ENCODE data around the gene BICRAL.
"Not testable (repeated sequence)": the region's sequence is repeated elsewhere in the genome, so short reads cannot be mapped to it uniquely, and the experiment has no call there.

Gene BICRAL

DNA sequence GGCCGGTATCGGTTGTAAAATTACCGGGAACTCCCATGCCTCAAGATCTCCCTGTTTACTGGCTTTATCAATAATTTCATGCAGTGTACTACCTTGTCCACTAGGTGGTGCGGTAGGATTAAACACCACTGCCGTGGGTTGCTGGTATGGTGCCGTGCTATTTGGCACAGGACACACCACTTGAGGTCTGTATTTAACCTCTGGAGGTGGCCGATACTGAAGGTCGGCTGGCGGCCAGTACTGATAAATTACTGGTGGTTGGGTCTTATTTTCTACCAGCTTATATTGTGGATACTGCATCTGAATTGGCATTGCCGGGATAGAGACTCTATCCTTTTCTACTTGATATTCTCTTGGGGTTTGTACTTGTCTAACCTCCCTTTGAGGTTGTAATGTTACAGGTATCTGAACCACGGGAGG lies 119.7 kb downstream of the BICRAL start:
- H3K4me3 ChIP-seq (ENCODE audit: low read depth, low read length) = no peak overlapping the region
- DNase-seq (ENCODE audit: low read depth) = peak; percentile 75
- peak; percentile 95 for TF ChIP-seq CTCF (IDR thresholded peaks at IDR 0.05; ENCODE audit: control insufficient read depth, extremely low read depth, insufficient read depth)

DNA sequence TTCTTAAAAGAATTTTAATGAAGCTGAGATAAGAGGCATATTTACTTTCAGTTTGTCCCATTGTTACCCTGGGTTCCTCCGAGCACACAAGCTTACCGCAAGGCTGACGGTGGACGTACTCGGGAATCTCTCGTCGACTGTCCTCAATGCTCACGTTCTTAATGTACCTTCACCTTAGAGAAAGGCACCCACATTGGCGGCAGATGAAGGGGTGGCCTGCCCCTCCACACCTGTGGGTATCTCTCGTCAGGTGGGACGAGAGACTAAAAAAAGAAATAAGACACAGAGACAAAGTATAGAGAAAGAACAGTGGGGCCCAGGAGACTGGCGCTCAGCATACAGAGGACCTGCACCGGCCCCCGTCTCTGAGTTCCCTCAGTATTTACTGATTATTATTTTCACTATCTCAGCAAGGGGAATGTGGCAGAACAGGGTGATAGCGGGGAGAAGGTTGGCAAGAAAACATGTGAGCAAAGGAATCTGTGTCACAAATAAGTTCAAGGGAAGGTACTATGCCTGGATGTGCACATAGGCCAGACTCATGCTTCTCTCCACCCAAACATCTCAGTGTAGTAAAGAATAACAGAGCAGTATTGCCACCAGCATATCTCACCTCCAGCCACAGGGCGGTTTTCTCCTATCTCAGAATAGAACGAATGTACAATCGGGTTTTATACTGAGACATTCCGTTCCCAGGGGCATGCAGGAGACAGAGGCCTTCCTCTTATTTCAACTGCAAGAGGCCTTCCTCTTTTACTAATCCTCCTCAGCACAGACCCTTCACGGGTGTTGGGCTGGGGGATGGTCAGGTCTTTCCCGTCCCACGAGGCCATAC lies 120.8 kb downstream of the BICRAL start:
- not testable (repeated sequence) for DNase-seq (ENCODE audit: low read depth); H3K4me3 ChIP-seq (ENCODE audit: low read depth, low read length)

DNA sequence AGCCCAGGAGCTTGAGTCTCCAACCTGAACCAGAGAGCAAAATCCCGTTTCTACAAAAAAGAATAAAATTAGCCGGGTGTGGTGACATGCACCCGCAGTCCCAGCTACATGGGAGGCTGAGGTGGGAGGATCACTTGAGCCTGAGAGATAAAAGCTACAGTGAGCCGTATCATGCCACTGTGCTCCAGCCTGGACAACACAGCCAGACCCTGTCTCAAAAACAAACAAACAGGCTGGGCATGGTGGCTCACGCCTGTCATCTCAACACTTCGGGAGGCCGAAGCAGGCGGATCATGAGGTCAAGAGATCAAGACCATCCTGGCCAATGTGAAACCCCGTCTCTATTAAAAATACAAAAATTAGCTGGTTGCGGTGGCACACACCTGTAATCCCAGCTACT lies 122.6 kb downstream of the BICRAL start:
- no peak for DNase-seq (ENCODE audit: low read depth)
- no peak overlapping the region for H3K4me3 ChIP-seq (ENCODE audit: low read depth, low read length)
- TF ChIP-seq CTCF (IDR thresholded peaks at IDR 0.05; ENCODE audit: control insufficient read depth, extremely low read depth, insufficient read depth) = no peak

DNA sequence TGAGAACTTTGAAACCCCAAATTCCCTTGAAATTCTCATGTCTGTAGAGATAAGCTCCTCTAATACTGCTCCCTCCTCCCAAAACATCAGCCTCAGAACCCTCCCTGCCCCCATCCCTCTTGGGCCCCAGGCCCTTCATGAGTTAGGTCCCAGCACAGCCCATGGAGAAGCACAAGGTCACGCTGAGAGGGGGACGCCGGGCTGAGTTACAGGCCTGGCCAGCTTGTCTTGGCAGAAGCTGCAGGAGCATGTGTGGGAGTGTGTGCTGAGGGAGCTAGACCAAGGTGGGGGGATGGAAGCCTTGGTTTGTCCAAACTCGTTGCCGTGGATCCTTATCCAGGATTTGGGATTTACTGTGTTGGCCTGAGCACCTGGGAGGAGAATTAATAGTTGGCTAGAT lies 125.5 kb downstream of the BICRAL start:
- DNase-seq (ENCODE audit: low read depth) = no peak
- H3K4me3 ChIP-seq (ENCODE audit: low read depth, low read length) = no peak overlapping the region
- no peak for TF ChIP-seq CTCF (IDR thresholded peaks at IDR 0.05; ENCODE audit: control insufficient read depth, extremely low read depth, insufficient read depth)

DNA sequence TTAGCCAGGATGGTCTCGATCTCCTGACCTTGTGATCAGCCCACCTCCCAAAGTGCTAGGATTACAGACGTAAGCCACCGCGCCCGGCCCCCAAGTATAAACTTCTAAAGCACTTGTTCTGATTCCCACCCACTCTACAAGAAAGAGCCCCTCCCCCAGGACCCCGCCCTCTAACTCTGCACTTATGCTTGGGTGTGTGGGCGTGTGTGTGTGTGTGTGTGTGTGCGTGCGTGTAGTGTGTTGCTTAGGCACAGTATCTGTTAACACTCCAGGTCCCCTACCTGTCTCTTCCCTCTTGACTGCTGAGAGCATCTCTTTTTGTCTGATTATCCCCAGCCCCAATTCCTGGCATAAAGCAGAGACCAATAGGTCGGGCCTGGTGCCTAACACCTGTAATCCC lies 128.0 kb downstream of the BICRAL start:
- TF ChIP-seq CTCF (IDR thresholded peaks at IDR 0.05; ENCODE audit: control insufficient read depth, extremely low read depth, insufficient read depth) = no peak

GRCh38 chr6:42911171-42912021 lies 129.5 kb downstream of the BICRAL start:
- TF ChIP-seq CTCF (IDR thresholded peaks at IDR 0.05; ENCODE audit: control insufficient read depth, extremely low read depth, insufficient read depth) = no peak
- DNase-seq (ENCODE audit: low read depth) = no peak
- no peak overlapping the region for H3K4me3 ChIP-seq (ENCODE audit: low read depth, low read length)

More for the DNA sequence above, 128.0 kb downstream of the BICRAL start:
- DNase-seq (ENCODE audit: low read depth) = no peak
- no peak overlapping the region for H3K4me3 ChIP-seq (ENCODE audit: low read depth, low read length)

- TF ChIP-seq CTCF (IDR thresholded peaks at IDR 0.05; ENCODE audit: control insufficient read depth, extremely low read depth, insufficient read depth) = no peak
- no peak overlapping the region for H3K4me3 ChIP-seq (ENCODE audit: low read depth, low read length)
- no peak for DNase-seq (ENCODE audit: low read depth)
Measured at GRCh38 chr6:42914546-42914945, 132.7 kb downstream of the BICRAL start.
